Esophagus muscularis mucosa (tissue), 4 donors: ENCODE data around the gene SLC2A13. TPM values are rescaled to one million over a fixed set of nuclear protein-coding genes. Genes with fewer than 3 reads are reported as not detected.
"Not testable (repeated sequence)": the region's sequence is repeated elsewhere in the genome, so short reads cannot be mapped to it uniquely, and the experiment has no call there.

ENCODE experiments used
- DNase-seq: peaks from one replicate; pipeline ENCODE4 v3.0.0-alpha.2; 2017; ENCODE audit errors: extremely low spot score
- H3K27ac ChIP-seq, 4 donors: fragments of 200-600 bp; sonication (generic); replicated peaks in 1 of 4; 1 replicate in 3 of 4; 2 replicates in 1 of 4; pipeline ENCODE4 v1.5.1; 2016 to 2019; ENCODE audit warnings: mild to moderate bottlenecking in 1 of 4
- H3K27me3 ChIP-seq, 4 donors: fragments of 200-600 bp; sonication (generic); one replicate each; pipeline versions ENCODE4 v1.5.1 to v1.6.0; 2016 to 2019
- H3K36me3 ChIP-seq, 4 donors: fragments of 200-600 bp; sonication (generic); one replicate each; pipeline ENCODE4 v1.5.1; 2016 to 2019
- H3K4me1 ChIP-seq, 4 donors: fragments of 200-600 bp; sonication (generic); one replicate each; pipeline ENCODE4 v1.5.1; 2016 to 2019
- H3K4me3 ChIP-seq, 4 donors: fragments of 200-600 bp; sonication (generic); 1 replicate in 2 of 4; 2 replicates in 2 of 4; pipeline ENCODE4 v1.5.1; 2016 to 2019; ENCODE audit warnings: mild to moderate bottlenecking in 4 of 4, moderate library complexity in 1 of 4
- H3K9me3 ChIP-seq, 4 donors: fragments of 200-600 bp; sonication (generic); 1 replicate in 3 of 4; 2 replicates in 1 of 4; pipeline ENCODE4 v1.5.1; 2016 to 2019
- EP300 ChIP-seq: sonication (generic); formaldehyde crosslinking; IDR thresholded peaks from one replicate; pipeline ENCODE4 v1.6.1; 2017; ENCODE audit warnings: antibody characterized with exemption
- POLR2A ChIP-seq: fragments of 450-650 bp; IDR thresholded peaks from one replicate; pipeline ENCODE4 v1.6.1; 2017; ENCODE audit warnings: antibody characterized with exemption, moderate library complexity, mild to moderate bottlenecking, low read depth
- POLR2AphosphoS5 ChIP-seq, 2 donors: sonication (generic); formaldehyde crosslinking; IDR thresholded peaks; one replicate each; pipeline ENCODE4 v1.6.1; 2017; ENCODE audit warnings: antibody characterized with exemption in 2 of 2
- WGBS: methylation state at CpG from one replicate; pipeline ENCODE4 v1.1.5; 2018; 5-methylcytosine and 5-hydroxymethylcytosine counted together
- intact Hi-C: fragments of 100-400 bp; cut with DNase I; formaldehyde crosslinking; loops from one replicate; pipeline ENCODE4 v1.15.1; 2023
- total RNA-seq, 4 donors: library from RNA; depleted of rRNA; stranded (reverse); fragments of >200 nt; gene quantifications; one replicate each; pipeline versions ENCODE4 v1.1.0 to v1.2.1, GENCODE V29; 2016
- TF ChIP-seq, protein P1 (sequence below), 3 experiments: fragments of 200-600 bp in 2 of 3; fragments of 450-650 bp in 1 of 3; sonication (generic) in 2 of 3; IDR thresholded peaks; one replicate each; pipeline ENCODE4 v1.5.1; 2017 to 2019; ENCODE audit warnings: antibody characterized with exemption in 3 of 3, mild to moderate bottlenecking in 2 of 3, moderate library complexity in 1 of 3

SLC2A13 gene
- total RNA-seq, 4 donors from 2014 or later = 19.6 to 25.7 (median 21.4) TPM

GRCh38 chr12:39792938-39793337 lies 312.9 kb downstream of the SLC2A13 start:
- Histone ChIP-seq H3K4me1 (no peaks in the 10 kb centered on the region), H3K27ac (no peak overlapping the region), H3K4me3 (no peak overlapping the region), H3K36me3 (no peaks in the 10 kb centered on the region), H3K9me3 (no peaks in the 10 kb centered on the region), H3K27me3 (no peaks in the 10 kb centered on the region)
- TF ChIP-seq POLR2AphosphoS5 (IDR thresholded peaks at IDR 0.05) = no peak
- WGBS = 83% methylated on average over 1 of the region's 1 CpG
- intact Hi-C loops = no loop called here
- DNase-seq = no peak

DNA sequence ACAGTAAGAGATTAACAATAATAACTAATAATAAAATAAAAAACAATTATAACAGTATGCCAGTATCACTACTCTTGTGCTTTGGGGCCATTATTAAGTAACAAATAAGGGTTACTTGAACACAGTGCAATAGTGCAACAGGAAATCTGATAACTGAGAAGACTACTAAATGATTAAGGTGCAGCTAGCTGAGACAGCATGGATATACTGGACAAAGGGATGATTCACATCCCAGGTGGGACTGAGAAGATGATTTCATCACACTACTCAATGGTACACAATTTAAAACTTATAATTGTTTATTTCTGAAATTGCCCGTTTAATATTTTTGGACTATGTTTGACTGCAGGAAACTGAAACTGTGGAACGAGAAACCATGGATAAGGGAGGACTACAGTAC lies 317.6 kb downstream of the SLC2A13 start:
- Histone ChIP-seq H3K27me3 (no peaks in the 10 kb centered on the region), H3K4me1 (no peaks in the 10 kb centered on the region), H3K9me3 (no peaks in the 10 kb centered on the region), H3K27ac (no peak overlapping the region), H3K36me3 (no peaks in the 10 kb centered on the region), H3K4me3 (no peak overlapping the region)
- DNase-seq = no peak
- intact Hi-C loops = no loop called here
- WGBS = 86% methylated on average over 2 of the region's 2 CpGs
- TF ChIP-seq EP300 (no peak), POLR2AphosphoS5 (IDR thresholded peaks at IDR 0.05) (no peak), POLR2A (no peak)
- TF ChIP-seq, protein P1, sequence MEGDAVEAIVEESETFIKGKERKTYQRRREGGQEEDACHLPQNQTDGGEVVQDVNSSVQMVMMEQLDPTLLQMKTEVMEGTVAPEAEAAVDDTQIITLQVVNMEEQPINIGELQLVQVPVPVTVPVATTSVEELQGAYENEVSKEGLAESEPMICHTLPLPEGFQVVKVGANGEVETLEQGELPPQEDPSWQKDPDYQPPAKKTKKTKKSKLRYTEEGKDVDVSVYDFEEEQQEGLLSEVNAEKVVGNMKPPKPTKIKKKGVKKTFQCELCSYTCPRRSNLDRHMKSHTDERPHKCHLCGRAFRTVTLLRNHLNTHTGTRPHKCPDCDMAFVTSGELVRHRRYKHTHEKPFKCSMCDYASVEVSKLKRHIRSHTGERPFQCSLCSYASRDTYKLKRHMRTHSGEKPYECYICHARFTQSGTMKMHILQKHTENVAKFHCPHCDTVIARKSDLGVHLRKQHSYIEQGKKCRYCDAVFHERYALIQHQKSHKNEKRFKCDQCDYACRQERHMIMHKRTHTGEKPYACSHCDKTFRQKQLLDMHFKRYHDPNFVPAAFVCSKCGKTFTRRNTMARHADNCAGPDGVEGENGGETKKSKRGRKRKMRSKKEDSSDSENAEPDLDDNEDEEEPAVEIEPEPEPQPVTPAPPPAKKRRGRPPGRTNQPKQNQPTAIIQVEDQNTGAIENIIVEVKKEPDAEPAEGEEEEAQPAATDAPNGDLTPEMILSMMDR (IDR thresholded peaks at IDR 0.05) = no peak

DNA sequence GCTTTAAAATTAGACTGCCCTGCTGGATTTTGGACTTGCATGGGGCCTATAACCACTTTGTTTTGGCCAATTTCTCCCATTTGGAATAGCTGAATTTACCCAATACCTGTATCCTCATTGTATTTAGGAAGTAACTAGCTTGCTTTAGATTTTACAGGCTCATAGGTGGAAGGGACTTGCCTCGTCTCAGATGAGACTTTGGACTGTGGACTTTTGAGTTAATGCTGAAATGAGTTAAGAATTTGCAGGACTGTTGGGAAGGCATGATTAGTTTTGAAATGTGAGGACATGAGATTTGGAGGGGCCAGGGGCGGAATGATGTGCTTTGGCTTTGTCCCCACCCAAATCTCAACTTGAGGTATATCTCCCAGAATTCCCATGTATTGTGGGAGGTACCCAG lies 320.1 kb downstream of the SLC2A13 start:
- H3K36me3 ChIP-seq, H3K27me3 ChIP-seq, intact Hi-C loops, H3K4me3 ChIP-seq, H3K27ac ChIP-seq, DNase-seq, H3K9me3 ChIP-seq, H3K4me1 ChIP-seq: not testable (repeated sequence)
- 89% methylated on average over 2 of the region's 2 CpGs for WGBS

- Histone ChIP-seq H3K9me3 (no peaks in the 10 kb centered on the region), H3K4me1 (peaks cover 0 to 5% (median 0%) of the 10 kb centered on the region in 4 donors), H3K4me3 (no peak overlapping the region), H3K36me3 (no peaks in the 10 kb centered on the region), H3K27me3 (no peaks in the 10 kb centered on the region), H3K27ac (no peak overlapping the region)
- 73% methylated on average over 7 of the region's 7 CpGs for WGBS
- intact Hi-C loops = no loop called here
- TF ChIP-seq EP300 = no peak
- TF ChIP-seq POLR2AphosphoS5 (IDR thresholded peaks at IDR 0.05) = no peak
- TF ChIP-seq, protein P1 (IDR thresholded peaks at IDR 0.05) = no peak
- TF ChIP-seq POLR2A = no peak
- no peak for DNase-seq
These were observed 323.8 kb downstream of the SLC2A13 start for GRCh38 chr12:39782026-39782545.

DNA sequence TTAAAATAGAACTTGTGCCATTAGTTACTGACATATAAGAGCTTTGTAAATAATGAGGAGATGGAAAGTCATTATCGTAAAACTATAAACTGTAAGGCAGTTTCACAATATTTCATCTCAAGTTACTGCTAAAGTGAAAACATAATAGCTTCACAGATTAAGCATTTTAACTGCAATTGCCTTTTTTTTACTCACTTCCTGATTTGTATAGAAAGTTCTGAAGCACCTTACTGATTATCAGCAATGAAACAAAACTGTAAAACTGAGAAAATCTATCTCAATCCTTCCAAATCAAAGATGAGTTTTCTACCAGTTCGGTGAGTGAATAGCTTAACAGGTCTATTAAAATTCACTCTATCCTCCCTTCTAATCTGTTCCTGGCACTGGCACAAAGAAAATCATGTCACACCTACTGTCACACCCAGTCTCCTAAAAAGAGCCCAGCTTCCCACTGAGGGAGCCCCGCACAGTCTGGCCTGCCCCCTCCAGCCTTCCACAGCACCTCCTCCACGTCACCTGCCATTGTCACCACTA lies 324.9 kb downstream of the SLC2A13 start:
- Histone ChIP-seq H3K9me3 (no peaks in the 10 kb centered on the region), H3K27me3 (no peaks in the 10 kb centered on the region), H3K4me1 (peaks cover 0 to 5% (median 0%) of the 10 kb centered on the region in 4 donors), H3K36me3 (no peaks in the 10 kb centered on the region), H3K4me3 (no peak overlapping the region), H3K27ac (no peak overlapping the region)
- DNase-seq = no peak
- TF ChIP-seq POLR2A (no peak), EP300 (no peak), POLR2AphosphoS5 (IDR thresholded peaks at IDR 0.05) (no peak)
- TF ChIP-seq, protein P1 (IDR thresholded peaks at IDR 0.05) = no peak
- WGBS = 57% methylated on average over 4 of the region's 4 CpGs
- intact Hi-C loops = no loop called here

GRCh38 chr12:39780411-39780912 lies 325.4 kb downstream of the SLC2A13 start:
- DNase-seq = no peak
- 76% methylated on average over 2 of the region's 2 CpGs for WGBS
- H3K27me3 ChIP-seq = no peaks in the 10 kb centered on the region
- TF ChIP-seq, protein P1 (IDR thresholded peaks at IDR 0.05) = no peak
- TF ChIP-seq POLR2A (no peak), POLR2AphosphoS5 (IDR thresholded peaks at IDR 0.05) (no peak), EP300 (no peak)
- intact Hi-C loops = no loop called here
- H3K4me1 ChIP-seq = peaks cover 0 to 5% (median 0%) of the 10 kb centered on the region in 4 donors
- H3K36me3 ChIP-seq = no peaks in the 10 kb centered on the region
- H3K4me3 ChIP-seq = no peak overlapping the region
- no peaks in the 10 kb centered on the region for H3K9me3 ChIP-seq
- H3K27ac ChIP-seq = no peak overlapping the region
